ENCODE data around the gene HESX1. TPM values are rescaled to one million over a fixed set of nuclear protein-coding genes. Genes with fewer than 3 reads are reported as not detected.

Gene HESX1
- total and polyA plus RNA-seq, 4 donors: 0.17 to 0.52 (median 0.34) TPM

GRCh38 chr3:57194641-57195040, 5.1 kb downstream of the HESX1 start:
- Histone ChIP-seq H3K27me3 (ENCODE audit: control insufficient read depth in 4 of 4, insufficient read depth in 4 of 4, low read length in 3 of 4) (no peaks in the 10 kb centered on the region), H3K27ac (ENCODE audit: low read depth in 1 of 2, low read length in 2 of 2) (no peak overlapping the region), H3K9me3 (ENCODE audit: control insufficient read depth in 4 of 4, low read length in 3 of 4) (no peaks in the 10 kb centered on the region), H3K9ac (ENCODE audit: low read depth in 1 of 2, low read length in 2 of 2) (no peak overlapping the region), H3K4me3 (ENCODE audit: low read depth in 1 of 3, low read length in 3 of 3) (no peak overlapping the region), H3K4me1 (ENCODE audit: control insufficient read depth in 4 of 4, insufficient read depth in 4 of 4, low read length in 3 of 4) (no peaks in the 10 kb centered on the region), H3K36me3 (ENCODE audit: control insufficient read depth in 4 of 4, insufficient read depth in 3 of 4, low read depth in 1 of 4, low read length in 3 of 4) (no peaks in the 10 kb centered on the region)
- DNase-seq (ENCODE audit: low spot score): no peak
- no peak for TF ChIP-seq YY1 (IDR thresholded peaks at IDR 0.05)
- TF ChIP-seq TAF1 (conservative IDR thresholded peaks at IDR 0.05): no peak
- TF ChIP-seq MAX (IDR thresholded peaks at IDR 0.05): no peak
- no peak for TF ChIP-seq ATF3 (IDR thresholded peaks at IDR 0.05)
- TF ChIP-seq RXRA (IDR thresholded peaks at IDR 0.05): no peak
- no peak for TF ChIP-seq HNF4A (conservative IDR thresholded peaks at IDR 0.05)
- TF ChIP-seq REST (IDR thresholded peaks at IDR 0.05): no peak
- no peak for TF ChIP-seq JUND (IDR thresholded peaks at IDR 0.05)
- no peak for TF ChIP-seq SP1 (IDR thresholded peaks at IDR 0.05)
- TF ChIP-seq ZBTB33 (IDR thresholded peaks at IDR 0.05): no peak
- no peak for TF ChIP-seq CTCF (IDR thresholded peaks at IDR 0.05; ENCODE audit: low read depth, low read length, missing input control)
- TF ChIP-seq RAD21 (IDR thresholded peaks at IDR 0.05): no peak
- no peak for TF ChIP-seq FOXA1 (IDR thresholded peaks at IDR 0.05)
- TF ChIP-seq HNF4G (IDR thresholded peaks at IDR 0.05): no peak
- TF ChIP-seq GABPA (IDR thresholded peaks at IDR 0.05 in 1 of 2, conservative IDR thresholded peaks at IDR 0.05 in 1 of 2): no peak
- TF ChIP-seq FOXA2 (IDR thresholded peaks at IDR 0.05): no peak
- TF ChIP-seq EGR1 (IDR thresholded peaks at IDR 0.05; ENCODE audit: low read depth in 2 of 2): no peak
- TF ChIP-seq NR2F2 (IDR thresholded peaks at IDR 0.05): no peak
- 88% methylated on average over 4 of the region's 4 CpGs for WGBS

All from liver (tissue), 9 donors.